SK-N-SH (cell line): ENCODE data around the gene GDF9.

Source experiments
- NFIC ChIP-seq: IDR thresholded peaks from 2 replicates; pipeline ENCODE4 v1.4.0; 2012; ENCODE audit warnings: borderline replicate concordance
- PBX3 ChIP-seq: IDR thresholded peaks from 2 replicates; pipeline ENCODE4; 2012
- RAD21 ChIP-seq: IDR thresholded peaks from 2 replicates; pipeline ENCODE4 v1.6.1; 2012; ENCODE audit warnings: mild to moderate bottlenecking, low read length
- RFX5 ChIP-seq: IDR thresholded peaks from 2 replicates; pipeline ENCODE4 v1.6.1; 2012; ENCODE audit warnings: mild to moderate bottlenecking, improper control_type of control experiment, low read length
- TAF1 ChIP-seq: IDR thresholded peaks from 2 replicates; pipeline ENCODE4 v1.6.1; 2012; ENCODE audit warnings: low read depth, mild to moderate bottlenecking, low read length, moderate library complexity, borderline replicate concordance
- YY1 ChIP-seq: IDR thresholded peaks from 2 replicates; pipeline ENCODE4 v1.4.0; 2012; ENCODE audit warnings: low read depth, mild to moderate bottlenecking
- TF ChIP-seq, protein P1 (sequence below): fragments of 200-600 bp; sonication (generic); IDR thresholded peaks from 2 replicates; pipeline ENCODE4 v1.6.1; 2017; ENCODE audit warnings: antibody characterized with exemption, mild to moderate bottlenecking, moderate library complexity
- TF ChIP-seq, protein P2 (sequence below): IDR thresholded peaks from 2 replicates; pipeline ENCODE4 v1.6.1; 2012; ENCODE audit warnings: mild to moderate bottlenecking, low read depth, low read length, moderate library complexity

DNA sequence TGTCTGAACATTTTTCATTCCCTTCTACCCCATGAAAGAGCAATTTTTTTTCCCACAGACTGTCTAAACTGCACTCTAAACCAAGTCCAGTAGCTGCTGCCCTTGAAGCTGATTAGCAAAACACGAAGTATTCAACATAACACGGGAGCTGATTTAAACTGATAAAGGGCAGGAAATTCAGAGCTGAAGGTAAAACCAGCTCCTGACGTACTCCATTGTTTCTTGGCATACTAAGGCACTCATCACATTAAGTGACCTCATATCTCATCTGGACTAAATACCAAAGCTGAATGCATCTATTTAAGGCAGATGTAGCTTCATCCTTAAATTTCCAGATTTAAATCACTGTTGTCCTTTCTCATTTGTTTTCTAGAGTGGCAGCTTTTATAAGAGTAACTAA is 12.0 kb downstream of the GDF9 start:
- TF ChIP-seq, protein P1, sequence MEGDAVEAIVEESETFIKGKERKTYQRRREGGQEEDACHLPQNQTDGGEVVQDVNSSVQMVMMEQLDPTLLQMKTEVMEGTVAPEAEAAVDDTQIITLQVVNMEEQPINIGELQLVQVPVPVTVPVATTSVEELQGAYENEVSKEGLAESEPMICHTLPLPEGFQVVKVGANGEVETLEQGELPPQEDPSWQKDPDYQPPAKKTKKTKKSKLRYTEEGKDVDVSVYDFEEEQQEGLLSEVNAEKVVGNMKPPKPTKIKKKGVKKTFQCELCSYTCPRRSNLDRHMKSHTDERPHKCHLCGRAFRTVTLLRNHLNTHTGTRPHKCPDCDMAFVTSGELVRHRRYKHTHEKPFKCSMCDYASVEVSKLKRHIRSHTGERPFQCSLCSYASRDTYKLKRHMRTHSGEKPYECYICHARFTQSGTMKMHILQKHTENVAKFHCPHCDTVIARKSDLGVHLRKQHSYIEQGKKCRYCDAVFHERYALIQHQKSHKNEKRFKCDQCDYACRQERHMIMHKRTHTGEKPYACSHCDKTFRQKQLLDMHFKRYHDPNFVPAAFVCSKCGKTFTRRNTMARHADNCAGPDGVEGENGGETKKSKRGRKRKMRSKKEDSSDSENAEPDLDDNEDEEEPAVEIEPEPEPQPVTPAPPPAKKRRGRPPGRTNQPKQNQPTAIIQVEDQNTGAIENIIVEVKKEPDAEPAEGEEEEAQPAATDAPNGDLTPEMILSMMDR = no peak
- TF ChIP-seq PBX3 (peak; percentile 52; the same call in 1 of the 2 replicates), YY1 (no peak), TAF1 (no peak), RAD21 (no peak), NFIC (no peak), RFX5 (no peak)
- TF ChIP-seq, protein P2, sequence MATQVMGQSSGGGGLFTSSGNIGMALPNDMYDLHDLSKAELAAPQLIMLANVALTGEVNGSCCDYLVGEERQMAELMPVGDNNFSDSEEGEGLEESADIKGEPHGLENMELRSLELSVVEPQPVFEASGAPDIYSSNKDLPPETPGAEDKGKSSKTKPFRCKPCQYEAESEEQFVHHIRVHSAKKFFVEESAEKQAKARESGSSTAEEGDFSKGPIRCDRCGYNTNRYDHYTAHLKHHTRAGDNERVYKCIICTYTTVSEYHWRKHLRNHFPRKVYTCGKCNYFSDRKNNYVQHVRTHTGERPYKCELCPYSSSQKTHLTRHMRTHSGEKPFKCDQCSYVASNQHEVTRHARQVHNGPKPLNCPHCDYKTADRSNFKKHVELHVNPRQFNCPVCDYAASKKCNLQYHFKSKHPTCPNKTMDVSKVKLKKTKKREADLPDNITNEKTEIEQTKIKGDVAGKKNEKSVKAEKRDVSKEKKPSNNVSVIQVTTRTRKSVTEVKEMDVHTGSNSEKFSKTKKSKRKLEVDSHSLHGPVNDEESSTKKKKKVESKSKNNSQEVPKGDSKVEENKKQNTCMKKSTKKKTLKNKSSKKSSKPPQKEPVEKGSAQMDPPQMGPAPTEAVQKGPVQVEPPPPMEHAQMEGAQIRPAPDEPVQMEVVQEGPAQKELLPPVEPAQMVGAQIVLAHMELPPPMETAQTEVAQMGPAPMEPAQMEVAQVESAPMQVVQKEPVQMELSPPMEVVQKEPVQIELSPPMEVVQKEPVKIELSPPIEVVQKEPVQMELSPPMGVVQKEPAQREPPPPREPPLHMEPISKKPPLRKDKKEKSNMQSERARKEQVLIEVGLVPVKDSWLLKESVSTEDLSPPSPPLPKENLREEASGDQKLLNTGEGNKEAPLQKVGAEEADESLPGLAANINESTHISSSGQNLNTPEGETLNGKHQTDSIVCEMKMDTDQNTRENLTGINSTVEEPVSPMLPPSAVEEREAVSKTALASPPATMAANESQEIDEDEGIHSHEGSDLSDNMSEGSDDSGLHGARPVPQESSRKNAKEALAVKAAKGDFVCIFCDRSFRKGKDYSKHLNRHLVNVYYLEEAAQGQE = no peak
